Stimulated activated CD4-positive, alpha-beta T cell treated with anti-CD3 and anti-CD28 coated beads, TNF-alpha, amount 100 ng/mL, for 48 hours (primary cell): Measurements from ENCODE around the gene TEX35.
A peak's percentile ranks its signal among the peaks of the same experiment; 100 is the strongest.

ENCODE experiments used
- DNase-seq, 3 donors: peaks; one replicate each; pipeline ENCODE4 v3.0.0-alpha.2; 2020; ENCODE audit warnings: low read depth in 3 of 3

TEX35 gene

DNA sequence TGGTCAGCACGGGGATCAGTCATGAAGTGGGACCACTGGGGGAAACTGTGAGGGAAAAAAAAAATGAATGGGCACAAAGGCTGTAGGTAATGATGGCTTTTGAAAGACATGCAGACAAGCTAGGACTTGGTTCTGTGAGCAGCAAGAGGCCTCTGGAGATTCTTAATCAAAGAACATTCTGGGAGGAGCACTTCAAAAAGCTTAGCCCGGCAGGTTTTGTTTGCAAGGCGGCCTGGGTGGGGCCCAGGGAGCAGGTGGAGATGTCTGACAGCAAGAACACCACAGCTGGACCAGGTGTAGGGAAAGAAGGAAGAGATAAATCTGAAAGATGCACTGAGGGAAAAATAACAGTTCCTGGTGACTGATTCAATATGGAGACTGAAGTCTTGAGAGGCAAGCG lies 6.0 kb downstream of the TEX35 start:
- DNase-seq: no peak

DNA sequence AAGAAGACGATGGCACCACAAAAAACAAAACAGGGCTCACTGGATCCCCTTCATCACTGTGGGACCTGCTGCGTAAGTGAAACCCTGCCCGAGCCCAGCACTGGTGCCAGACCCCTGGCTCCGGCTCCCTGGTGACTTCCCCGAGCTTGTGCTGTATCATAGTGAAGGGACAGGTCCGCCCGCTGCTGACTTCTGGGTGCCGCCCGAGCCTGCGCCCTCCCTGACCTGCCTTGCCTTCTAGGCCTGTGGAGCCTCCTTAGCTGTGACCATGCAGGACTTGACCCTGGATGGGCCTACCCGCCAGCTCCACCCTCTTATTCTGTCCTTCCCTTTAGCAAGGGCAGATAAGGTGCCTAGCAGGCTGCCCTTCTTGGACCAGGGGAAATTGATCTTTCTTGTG lies 7.9 kb downstream of the TEX35 start:
- DNase-seq: no peak

DNA sequence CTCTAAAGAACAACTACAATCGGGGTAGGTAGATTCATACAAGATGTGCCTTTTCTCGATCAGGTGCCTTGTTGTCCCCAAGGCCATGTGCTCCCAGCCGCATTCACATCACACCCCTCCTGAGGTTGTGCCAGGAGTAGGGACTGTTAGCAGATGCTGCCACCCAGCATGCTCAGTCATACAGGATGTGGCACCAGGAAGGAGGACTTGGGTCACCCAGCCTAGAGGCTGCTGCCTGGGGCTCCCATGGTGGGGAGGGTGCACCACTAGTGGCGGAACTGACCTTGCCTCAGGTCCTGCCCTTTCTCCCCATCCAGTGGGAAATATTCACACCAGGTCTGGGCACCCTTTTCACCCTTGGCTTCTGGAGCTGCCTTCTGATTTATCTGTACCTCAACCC lies 8.3 kb downstream of the TEX35 start:
- no peak for DNase-seq

DNA sequence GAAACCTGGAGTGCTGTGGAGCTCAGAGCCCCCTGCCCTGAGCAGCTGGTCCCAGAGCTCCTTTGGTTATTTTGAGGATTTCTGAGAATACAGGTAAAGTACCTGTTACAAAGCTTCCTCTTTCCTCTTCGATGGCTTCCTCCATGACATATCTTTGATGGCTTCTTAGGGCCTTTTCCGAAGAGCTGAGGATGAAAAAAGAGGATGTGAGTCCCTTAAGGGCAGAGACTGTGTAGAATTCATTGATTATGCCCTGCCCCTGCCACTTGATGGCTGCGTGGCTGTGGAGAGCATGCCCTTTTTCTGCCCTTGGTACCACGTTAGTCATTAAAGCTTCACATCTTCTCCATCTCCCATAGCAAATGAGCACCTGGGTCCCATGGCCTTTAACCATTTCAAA lies 14.2 kb downstream of the TEX35 start:
- DNase-seq: no peak

DNA sequence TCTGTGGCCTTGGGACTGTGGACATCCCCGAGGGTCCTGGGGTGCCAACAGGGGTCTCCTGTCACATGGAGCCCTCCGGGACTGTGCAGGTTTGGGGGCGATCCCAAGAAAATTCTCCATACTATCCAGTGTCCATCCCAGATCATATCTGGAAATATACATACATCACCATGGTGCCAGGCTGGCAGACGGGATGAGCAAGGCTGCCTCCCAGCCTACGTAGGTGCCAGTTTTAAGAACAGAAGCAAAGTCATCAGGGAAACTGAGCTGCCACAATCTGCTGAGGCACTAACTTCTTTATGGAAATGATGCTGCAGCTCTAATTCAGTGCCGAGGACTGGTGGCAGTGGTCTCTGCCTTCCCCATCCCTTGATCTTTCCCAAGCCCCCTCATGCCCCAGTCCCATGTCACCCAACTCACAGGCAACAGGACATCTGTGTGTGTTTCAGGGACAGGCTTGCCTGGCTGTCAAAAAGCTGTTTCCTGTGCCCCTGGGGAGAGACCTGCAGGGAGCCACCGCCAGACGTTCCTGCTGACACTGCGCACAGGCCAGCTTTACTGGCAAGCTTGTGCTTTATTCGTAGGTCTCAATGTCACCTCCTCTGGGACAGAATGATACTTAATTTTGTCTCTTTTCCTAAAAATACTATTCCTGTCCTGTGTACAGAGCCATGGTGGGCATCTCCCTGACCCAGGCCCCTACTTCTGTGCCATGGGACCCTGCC lies 15.5 kb downstream of the TEX35 start:
- no peak for DNase-seq

DNA sequence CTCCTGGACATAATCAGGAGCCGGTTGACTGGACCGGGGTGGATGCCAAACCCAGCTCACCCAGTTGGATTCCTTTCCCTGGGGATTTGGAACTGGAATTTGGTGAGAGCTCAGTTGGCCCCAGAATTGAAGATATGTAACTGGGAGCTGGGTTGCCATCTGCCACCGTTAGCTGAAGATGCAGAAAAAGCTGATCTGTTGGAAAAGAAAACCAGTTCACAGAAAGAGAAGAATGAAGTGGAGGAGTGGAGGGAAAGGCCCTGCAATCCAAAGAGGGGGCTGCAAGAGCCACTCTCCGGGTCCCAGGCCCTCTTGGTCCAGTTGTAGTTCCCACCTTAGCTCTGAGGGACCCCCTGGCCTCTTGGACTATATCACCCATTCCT lies 16.0 kb downstream of the TEX35 start:
- DNase-seq: no peak

DNA sequence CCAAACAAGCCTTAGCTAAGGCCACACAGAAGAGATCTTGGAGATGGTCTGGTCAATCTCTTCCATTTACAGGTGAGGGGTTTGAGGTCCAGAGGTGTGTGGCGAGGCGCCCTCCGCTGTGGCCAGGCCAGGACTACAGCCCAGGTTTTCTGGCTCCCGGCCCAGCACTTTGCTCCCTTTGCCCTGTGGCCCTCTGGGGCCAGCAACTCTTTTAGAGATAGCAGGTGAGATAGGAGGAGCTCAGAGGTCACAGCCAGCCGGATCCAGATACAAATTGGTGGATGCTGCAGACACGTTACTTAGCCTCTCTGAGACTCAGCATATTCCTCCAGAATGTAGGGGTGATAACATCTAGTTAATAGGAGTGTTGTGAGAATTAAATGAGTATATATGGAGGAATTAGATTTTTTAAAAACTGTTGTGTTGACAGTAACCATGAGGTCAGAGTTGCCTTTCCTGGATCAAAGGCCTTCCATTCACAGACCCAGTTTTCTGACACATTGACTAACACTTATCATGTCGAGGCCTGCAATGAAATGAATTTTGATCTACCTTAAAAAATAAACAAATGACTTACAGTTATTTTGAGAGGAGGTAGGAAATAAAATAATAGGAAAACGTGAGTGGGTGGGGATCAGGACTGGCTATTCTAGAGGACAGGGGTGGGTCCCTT lies 16.6 kb downstream of the TEX35 start:
- DNase-seq: no peak

DNA sequence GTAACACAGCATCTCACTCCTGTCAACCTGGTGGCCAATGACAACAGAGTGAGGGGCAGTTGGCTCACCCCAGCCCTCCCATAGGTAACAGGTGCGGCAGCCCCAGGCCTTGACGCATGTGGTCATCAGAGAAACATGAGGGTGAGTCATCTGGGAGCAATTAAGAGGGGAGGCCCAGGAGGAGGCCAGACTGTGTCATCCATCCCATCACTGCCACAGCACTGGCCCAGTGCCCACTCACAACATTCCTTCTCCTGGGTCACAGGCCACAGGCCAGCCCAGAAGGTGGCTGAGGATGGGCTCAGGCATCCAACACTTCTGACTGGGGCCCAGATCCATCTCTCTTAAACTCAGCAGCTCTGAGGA lies 17.1 kb downstream of the TEX35 start:
- no peak for DNase-seq

DNA sequence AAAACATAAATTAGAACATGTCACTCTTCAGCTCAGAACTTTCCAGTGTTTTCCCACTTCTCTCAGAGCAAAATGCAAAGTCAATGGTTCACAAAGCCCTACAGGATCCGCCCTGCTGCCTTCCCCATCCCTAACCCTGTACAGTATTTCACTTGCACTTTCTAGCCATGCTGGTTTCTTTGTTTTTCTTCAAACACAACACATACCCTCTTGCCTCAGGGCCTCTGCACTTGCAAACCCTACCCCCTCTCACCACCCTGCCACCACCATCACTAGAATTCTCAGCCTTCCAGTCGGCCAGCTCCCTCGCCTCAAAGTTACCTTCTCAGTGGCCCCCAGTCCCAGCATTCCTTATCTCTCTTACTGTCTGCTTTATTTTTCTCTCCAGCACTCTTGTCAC lies 17.6 kb downstream of the TEX35 start:
- DNase-seq: no peak

DNA sequence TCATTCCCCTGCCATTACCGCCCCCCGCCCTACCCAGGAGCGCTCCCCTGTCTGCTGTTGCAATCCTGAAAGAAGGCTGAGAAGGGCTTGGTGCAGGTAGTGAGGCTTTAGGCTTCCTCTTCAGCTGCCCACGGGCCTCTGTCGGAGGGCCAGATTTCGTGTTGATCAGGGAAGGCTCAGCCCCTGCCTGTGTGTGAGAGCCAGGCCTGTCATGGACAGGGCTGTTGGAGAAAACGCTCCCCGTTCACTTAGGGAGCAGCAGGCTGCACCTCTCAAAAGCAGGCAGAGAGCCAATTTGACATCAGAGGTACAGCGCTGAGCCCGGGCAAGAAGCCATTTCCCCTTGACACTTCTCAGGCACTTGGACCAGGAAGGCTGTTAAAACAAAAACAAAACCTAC lies 19.0 kb downstream of the TEX35 start:
- no peak for DNase-seq

DNA sequence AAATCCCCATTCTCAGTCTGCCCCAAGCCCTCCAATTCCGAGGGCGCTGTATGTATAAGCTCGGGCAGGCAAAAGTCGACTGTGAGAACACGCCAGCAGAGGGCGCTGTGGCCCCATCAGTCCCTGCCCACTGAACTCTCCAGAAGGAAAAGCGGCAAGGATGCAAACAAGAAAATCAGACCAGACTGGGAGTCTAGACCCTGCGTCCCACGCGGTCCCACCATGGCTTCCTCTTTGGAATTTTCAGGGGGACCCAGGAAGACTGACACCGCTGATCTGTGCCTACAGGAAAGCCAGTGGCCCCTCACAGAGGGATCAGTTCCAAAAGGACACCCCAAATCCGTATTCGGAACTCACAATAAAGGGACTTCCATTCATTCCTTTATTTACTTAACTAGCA lies 19.5 kb downstream of the TEX35 start:
- peak; percentile 45 to 69 (median 64) for DNase-seq

DNA sequence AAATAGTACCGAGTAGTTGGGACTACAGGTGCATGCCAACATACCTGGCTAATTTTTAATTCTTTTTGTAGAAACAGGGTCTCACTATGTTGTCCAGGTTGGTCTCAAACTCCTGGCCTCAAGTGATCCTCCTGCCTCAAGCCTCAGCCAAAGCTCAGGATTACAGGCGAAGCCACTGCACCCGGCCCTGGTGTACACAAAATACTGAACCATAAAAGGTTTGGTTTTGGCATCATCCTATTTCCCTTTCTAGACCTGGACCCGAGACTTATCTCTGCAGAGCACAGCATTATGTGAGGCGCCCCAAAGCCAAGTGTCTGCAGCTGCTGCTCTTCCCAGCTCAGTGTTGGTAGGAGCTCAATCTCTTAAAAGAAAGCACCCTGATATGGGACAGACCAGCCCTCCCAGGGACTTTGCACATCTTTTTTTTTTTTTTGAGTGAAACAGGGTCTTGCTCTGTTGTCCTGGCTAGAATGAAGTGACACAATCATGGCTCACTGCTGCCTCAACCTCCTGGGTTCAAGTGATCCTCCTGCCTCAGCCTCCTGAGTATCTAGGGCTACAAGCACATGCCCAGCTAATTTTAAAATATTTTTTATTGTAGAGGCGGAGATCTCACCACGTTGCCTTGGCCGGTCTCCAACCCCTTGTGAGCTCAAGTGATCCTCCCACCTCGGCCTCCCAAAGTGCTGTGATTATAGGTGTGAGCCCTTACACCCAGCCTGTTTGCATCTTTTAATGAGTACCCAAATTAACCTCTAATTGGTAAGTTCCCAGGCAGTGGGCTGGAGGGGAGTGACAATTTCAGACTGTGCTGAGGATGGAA lies 20.4 kb downstream of the TEX35 start:
- no peak for DNase-seq

DNA sequence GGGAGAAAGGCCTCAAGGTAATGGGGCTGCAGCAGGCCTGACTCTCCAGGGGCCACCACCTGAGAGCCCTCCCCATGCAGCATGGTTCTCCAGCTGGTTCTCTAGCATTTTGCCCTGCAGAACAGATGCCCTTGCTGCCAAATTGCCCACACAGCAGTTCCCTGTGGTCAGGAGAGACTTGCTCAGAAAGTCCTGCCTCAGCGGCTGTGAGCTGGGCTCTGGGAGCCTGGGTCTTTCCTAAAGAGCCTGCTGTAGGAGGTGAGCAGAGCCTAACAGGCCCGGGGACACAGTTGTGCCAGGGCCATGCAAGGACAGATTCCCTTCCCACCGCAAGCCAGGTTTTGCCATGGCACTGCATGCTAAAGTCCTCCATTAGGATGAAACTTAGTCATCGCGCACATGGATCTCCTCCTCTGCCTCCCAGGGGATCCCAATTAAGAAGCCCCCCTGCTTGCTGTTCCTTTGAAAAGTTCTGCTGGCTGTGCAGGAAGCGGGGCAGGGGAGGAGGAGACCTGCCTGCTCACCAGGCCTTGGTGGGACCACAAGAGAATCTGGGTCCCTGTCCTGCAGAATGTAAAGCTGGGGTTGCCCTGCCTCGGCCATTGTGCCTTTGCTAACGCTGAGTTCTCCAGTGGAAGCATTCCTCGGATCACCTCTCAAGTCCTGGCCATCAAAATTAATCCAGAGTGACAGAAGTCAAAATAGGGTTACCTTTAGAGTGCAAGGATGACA lies 21.4 kb downstream of the TEX35 start:
- DNase-seq: no peak

DNA sequence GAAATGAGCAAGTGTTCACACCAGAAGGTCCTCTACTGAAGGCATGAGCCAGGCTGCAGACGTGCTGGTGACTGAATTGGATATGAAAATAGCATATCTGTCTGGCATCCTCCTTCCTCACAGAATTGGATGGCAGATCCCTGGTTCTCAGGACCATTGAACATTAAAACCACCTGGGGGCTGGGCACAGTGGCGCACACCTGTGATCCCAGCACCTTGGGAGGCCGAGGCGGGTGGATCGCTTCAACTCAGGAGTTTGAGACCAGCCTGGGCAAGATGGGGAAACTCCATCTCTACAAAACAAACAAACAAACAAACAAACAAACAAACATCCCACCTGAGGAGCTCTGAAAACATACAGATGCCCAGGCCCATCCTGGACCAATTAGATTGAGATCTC lies 23.4 kb downstream of the TEX35 start:
- DNase-seq: no peak

DNA sequence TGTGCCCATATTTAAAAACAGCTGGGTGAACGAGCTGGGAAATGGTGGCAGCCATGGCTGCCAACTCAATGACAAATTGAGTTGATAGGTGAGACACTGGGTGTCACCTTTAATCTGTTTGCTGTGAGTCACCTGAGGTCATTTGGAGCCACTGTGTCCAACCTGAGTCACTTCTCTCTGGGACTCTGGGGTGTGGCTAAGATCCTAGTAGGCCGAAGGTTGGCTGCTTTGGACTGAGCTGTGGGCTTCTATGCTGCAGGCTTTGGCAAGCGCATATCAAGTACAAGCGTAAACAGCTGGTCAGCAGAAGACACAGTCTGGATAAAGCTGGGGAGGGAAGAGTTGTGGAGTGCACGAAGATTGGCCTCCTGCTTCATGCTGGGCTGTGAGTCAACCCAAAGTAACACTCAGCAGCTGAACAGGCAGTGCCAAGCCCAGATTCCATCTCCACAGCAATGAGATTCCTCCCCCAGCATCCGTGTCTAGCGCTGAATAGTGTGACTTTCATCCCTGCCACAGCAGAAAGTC lies 24.0 kb downstream of the TEX35 start:
- no peak for DNase-seq

DNA sequence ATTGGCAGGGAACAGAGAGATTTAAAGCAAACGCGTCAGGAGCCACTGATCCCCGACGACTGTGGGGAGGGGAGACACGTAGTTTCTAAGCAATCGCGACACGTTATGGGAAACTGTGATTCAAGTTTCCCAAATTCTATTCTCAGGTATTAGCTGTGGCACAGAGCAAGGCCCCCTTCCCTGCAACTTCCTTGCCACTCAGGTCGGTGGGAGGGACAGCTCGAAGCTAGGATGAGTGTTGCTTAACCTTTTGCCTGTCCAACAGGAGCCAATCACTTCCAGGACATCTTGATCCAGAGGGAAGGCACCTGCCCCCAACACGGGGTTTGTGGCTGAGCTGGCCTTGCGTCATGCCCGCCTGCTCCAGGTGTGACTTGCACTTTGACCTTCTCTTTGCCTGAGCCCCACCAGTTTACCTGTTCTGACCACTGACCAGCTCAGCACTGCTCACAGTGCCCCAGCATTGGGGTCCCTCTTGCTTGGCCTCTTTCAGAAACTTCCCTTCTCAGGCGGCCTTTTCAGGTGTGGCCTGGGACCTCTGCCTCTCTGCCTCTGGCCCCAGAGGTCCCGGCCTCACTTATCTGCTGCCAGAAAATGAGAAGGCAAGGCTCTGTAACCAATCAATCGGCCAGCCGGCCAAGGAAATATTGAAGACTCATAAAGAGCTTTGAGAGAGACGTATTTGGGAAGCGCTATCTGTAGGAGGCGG lies 24.6 kb downstream of the TEX35 start:
- no peak for DNase-seq

DNA sequence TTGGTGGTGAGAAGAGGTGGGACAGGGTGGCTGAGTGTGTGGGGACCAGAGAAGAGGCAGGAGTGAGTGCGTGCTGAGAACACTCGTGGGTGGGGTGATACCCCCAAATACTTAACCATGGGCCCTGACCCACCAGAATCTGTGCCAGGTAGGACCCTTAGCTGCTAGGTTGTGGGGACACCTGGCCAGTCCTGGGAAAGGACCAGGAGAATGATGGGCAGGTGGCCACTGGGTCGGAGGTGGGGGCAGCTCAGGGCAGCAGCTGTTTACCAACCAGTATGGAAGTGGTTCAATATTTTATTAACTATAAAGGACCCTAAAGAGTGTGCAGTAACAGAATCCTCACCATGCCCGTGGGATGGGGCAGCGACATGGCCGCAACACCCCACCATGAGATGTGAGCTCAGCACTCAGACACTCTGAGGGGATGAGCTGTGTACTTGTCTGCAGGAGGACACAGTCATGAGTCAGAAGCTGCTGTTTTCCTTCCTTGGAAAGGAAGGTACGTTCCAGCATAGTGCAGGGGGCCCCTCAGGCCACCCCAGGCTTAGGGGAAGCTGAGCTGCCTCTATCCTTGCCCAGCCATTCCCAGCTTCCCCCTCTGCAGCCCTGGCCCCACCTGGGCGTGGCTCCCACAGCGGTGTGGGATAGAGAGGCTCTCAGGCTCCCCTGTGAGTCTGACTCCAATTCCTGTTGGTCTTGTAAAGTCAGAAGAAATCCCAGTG lies 25.4 kb downstream of the TEX35 start:
- DNase-seq: no peak

DNA sequence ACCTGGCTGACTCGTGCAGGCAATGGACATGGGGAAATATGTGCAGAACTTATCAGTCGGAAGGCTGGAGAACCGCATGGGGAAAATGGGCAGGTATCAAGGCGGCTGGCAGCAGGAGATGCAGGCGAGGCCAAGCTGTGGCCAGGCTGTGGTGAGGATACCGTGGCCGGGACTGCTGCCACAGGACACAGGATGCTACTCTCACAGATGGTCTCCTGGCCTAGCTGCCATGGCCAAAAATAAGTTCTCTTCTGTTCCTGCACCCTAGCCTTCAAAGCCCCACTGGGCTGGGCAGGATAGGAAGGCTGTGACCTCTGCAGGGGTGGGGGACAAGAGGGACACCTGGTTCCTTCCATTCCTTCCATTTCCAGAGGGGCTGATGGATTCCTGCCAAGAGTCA lies 26.4 kb downstream of the TEX35 start:
- DNase-seq: no peak

DNA sequence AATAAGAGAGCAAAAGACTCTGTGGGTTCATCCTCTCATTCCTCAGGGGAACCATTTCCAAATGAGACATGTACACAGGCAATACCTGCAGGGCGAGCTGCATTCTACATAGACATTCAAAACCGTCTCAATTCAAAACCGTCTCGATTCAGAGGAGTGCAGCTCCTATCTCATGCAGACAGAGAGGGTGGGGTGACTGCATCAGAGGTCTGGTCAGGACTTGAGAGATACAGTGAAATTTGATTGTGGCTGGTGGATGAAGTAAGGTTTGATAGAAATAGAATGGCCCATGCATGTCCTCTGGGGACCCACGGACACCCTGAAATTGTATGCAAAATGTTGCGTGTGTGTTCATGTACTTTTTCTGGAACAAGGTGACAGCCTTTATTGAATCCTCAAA lies 27.3 kb downstream of the TEX35 start:
- no peak for DNase-seq

DNA sequence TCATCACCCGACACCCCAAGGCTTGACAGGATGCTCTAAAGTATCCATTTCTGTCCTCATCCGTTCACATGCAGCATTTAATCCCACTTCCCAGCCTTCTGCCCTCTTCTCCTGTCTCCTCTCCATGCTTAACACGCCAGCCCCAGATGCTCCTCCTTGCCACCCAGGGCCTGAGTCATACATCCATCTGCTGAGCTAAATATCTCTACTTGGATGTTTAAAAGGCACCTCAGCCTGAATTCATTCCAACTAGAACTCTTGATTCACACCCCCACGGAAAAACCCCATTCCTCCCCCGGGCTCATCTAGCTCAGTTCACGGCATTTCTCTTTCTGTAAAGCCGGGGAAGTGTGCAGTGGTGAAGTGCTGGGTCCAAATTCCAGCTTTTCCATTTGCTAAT lies 27.7 kb downstream of the TEX35 start:
- DNase-seq: no peak

DNA sequence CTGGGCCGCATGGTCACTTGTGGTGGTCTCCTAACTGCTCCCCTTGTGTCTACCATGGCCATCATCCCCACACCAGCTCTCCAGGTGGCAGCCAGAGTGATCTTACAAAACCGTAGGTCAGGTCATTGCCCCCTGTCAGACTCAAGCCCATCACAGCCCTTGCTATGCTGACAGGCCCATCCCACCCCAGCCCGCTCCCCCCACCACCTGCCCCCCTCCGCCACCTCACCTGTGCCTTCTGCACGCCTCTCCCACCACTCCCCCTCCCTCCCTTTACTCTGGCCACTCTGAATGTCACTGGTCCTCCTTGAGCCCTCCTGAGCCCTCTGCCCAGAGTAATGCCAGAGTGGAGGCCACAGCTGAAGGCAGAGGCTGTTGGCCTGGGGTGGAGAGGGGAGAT lies 28.5 kb downstream of the TEX35 start:
- no peak for DNase-seq
